Omental fat pad (tissue), 4 donors: Measurements from ENCODE around the gene CLTCL1. TPM values are rescaled to one million over a fixed set of nuclear protein-coding genes. Genes with fewer than 3 reads are reported as not detected.

Source experiments
- ATAC-seq: fragments of 150-250 bp; one replicate; pipeline ENCODE4 v1.9.1; 2016; ENCODE audit warnings: mild to moderate bottlenecking, moderate library complexity; ENCODE audit not compliant: low FRiP score
- DNase-seq: peaks from one replicate; pipeline ENCODE4 v3.0.0-alpha.2; 2019; ENCODE audit warnings: low spot score
- total RNA-seq, 4 donors: library from RNA; depleted of rRNA; stranded (reverse); fragments of >200 nt; gene quantifications; one replicate each; pipeline ENCODE4 v1.1.0, GENCODE V29; 2016
- TF ChIP-seq, protein P1 (sequence below), 3 donors: fragments of 450-650 bp; IDR thresholded peaks; one replicate each; pipeline ENCODE4 v1.5.1; 2016 to 2017; ENCODE audit warnings: antibody characterized with exemption in 3 of 3, mild to moderate bottlenecking in 3 of 3, moderate library complexity in 2 of 3

The CLTCL1 gene
- total RNA-seq, 4 donors from 2014 or later: 5.0 to 14.3 (median 5.9) TPM

DNA sequence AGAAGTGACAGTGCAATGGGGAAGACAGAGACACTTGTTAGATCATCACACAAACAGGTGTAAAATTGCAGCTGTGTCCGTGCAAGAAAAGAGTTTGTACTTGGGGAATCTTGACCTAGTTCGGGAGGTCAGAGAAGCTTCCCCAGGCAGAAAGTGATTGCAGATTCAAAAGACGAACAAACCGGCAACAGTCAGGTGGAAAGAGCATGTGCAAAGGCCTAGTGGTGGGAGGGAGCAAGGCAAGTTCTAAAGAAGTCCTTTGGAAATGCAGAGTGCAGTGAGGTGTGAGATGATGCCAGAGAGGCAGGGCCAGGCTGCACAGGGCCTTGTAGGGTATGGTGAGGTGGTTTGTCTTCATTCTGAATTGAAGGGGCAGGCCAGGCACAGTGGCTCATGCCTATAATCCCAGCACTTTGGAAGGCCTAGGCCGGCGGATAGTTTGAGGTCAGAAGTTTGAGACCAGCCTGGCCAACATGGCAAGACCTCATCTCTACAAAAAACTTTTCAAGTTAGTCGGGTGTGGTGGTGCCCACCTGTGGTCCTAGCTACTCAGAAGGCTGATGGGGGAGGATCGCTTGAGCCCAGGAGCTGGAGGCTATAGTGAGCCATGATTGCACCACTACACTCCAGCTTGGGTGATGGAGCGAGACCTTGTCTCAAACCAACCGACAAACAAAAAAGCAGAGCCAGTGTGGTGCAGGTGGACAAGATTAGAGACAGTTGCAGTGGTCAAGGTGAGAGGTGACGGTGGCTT, 145.1 kb downstream of the CLTCL1 start:
- no peak for DNase-seq
- TF ChIP-seq, protein P1, sequence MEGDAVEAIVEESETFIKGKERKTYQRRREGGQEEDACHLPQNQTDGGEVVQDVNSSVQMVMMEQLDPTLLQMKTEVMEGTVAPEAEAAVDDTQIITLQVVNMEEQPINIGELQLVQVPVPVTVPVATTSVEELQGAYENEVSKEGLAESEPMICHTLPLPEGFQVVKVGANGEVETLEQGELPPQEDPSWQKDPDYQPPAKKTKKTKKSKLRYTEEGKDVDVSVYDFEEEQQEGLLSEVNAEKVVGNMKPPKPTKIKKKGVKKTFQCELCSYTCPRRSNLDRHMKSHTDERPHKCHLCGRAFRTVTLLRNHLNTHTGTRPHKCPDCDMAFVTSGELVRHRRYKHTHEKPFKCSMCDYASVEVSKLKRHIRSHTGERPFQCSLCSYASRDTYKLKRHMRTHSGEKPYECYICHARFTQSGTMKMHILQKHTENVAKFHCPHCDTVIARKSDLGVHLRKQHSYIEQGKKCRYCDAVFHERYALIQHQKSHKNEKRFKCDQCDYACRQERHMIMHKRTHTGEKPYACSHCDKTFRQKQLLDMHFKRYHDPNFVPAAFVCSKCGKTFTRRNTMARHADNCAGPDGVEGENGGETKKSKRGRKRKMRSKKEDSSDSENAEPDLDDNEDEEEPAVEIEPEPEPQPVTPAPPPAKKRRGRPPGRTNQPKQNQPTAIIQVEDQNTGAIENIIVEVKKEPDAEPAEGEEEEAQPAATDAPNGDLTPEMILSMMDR (IDR thresholded peaks at IDR 0.05): no peak
- ATAC-seq: no peak

DNA sequence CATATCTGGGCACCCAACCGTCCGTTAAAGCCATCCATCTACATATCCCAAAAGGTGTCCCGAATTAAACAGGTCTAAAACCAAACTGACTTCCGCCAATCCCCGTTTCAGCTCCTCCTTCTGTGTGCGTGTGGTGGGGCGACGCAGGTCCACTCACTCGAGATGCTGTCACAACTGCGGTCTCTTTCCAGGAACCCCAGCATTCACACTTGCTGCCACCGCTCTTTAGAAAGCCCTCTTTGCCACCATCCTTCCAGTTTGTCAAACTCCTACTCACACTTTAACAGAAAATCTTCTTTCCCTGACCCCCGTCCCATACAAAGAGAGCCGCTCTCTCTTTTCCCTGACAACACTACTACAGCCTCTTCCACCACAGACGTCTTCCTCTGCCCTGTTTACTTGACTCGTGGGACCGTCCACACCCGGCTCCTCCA, 147.5 kb downstream of the CLTCL1 start:
- ATAC-seq (no peak), DNase-seq (no peak)
- TF ChIP-seq, protein P1 (IDR thresholded peaks at IDR 0.05): no peak

DNA sequence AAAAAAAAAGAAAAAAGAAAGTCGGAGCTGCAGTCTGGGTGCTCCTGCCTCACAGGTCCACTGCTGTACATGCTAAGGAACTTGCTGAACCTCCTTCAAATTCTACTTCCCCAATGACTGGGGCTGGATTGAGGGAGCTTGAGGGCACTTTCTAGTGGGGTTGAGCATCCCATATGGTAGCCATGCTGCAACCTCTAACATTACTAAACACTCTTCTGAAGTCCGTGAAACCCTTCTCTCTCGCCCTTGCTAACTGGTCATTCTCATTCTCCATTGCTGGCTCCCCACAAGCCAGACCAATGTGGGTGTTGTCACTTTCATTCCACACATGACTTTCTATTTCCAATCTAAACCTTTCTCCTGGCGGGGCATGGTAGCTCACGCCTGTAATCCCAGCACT, 148.3 kb downstream of the CLTCL1 start:
- no peak for DNase-seq
- TF ChIP-seq, protein P1 (IDR thresholded peaks at IDR 0.05): no peak
- no peak for ATAC-seq

DNA sequence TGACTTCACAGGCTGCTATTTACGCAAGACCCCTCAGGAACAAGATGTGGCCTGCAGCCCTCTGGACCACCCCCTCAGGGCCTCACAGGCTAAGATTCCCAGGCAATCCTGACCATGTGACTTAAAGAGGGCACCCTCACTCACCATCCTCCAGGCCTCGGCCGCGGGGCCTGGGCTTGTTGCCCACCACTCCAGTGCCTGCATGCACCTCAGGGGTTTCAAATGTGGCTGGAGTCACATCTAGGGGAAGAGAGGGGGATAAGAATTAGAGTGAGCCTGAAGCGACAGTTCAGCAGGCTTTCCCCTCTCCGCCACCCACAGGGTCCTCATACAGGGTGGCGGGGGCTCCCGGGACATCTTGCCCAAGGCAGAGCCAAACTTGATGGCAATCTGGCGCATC, 149.1 kb downstream of the CLTCL1 start:
- no peak for DNase-seq
- TF ChIP-seq, protein P1 (IDR thresholded peaks at IDR 0.05): no peak
- ATAC-seq: no peak

DNA sequence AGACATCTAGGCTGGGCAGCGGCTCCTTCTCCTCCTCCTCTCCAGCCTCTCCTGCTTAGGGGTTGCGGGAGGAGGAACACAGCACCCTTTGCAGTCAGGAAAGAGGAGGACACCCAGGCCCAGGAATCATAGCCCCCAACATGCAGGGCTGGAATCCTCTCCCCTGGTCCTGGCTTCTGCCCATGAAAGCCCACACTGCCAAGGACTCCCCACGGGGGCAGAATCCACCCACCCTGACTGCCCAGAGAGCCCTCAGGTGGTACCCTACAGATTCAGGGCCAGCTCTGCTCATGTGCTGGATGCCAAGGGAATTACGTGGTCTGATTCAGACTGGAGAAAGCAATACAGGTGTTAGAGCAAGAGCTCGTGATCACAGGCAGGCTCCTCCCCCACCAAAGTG, 151.5 kb downstream of the CLTCL1 start:
- TF ChIP-seq, protein P1 (IDR thresholded peaks at IDR 0.05): no peak
- DNase-seq (no peak), ATAC-seq (no peak)

DNA sequence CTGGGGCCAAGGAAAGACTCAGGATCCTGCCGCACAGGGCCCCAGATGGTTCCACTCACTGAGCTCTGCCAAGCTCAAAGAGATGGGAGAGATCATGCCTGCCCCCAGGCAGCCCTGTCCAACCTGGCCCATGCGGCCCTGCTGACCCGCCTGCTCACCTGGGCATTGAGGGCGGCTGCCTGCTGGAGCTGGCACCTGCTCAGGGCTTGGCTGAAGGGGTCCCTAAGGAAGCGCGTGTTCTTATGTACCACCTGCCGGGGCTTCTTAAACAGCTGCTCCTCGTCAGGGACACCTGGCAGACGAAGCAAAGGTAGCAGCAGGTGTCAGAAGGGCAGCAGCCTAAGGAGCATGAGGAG, 152.5 kb downstream of the CLTCL1 start:
- TF ChIP-seq, protein P1 (IDR thresholded peaks at IDR 0.05): no peak
- DNase-seq: no peak
- no peak for ATAC-seq
